ENCODE data around the gene UTS2B.
A peak's percentile ranks its signal among the peaks of the same experiment; 100 is the strongest.

The UTS2B gene

DNA sequence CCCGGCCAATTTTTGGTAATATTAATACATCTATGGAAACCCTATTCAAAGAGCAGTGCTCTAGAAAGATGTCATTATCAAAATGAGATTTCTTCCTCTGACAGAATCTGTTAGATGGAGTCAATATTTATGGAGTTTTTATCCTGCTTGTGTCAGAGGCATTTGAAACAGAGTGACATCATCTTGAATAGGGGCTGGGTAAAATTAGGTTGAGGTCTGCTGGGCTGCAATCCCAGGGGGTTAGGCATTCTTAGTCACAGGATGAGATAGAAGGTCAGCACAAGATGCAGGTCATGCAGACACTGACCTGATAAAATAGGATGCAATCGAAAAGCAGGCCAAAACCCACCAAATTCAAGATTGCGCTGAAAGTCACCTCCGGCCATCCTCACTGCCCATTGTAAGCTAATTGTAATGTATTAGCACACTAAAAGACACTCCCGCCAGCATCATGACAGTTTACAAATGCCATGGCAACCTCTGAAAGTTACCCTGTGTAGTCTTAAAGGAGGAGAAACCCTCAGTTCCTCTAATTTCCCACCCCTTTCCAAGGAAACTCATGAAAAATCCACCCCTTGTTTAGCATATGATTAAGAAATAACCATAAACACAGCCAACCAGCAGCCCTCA is 28.4 kb downstream of the UTS2B start:
- Histone ChIP-seq H3K27me3 (no peaks in the 10 kb centered on the region), H3K4me1 (peaks cover 0 to 6% (median 0%) of the 10 kb centered on the region in 10 experiments; a peak in 2 of 20 replicates), H3K4me3 (no peak overlapping the region), H3K36me3 (no peaks in the 10 kb centered on the region), H4K20me1 (no peaks in the 10 kb centered on the region), H3K4me2 (no peak overlapping the region), H3K9me3 (replicated peaks in 1 of 11) (no peaks in the 10 kb centered on the region), H3K9ac (no peak overlapping the region), H3K27ac (no peak overlapping the region)
- TF ChIP-seq Cebpa-rat (IDR thresholded peaks at IDR 0.05), result no peak

GRCh38 chr3:191301017-191301416 is 29.3 kb downstream of the UTS2B start:
- no peak for TF ChIP-seq Cebpa-rat (IDR thresholded peaks at IDR 0.05)
- H3K9me3 ChIP-seq (replicated peaks in 1 of 11), result no peaks in the 10 kb centered on the region
- peaks cover 0 to 14% (median 3%) of the 10 kb centered on the region in 10 experiments; a peak in 8 of 20 replicates for H3K4me1 ChIP-seq
- H3K9ac ChIP-seq, result no peak overlapping the region
- H3K36me3 ChIP-seq, result no peaks in the 10 kb centered on the region
- no peak overlapping the region for H3K27ac ChIP-seq
- H3K4me3 ChIP-seq, result no peak overlapping the region
- no peak overlapping the region for H3K4me2 ChIP-seq
- H4K20me1 ChIP-seq, result no peaks in the 10 kb centered on the region
- H3K27me3 ChIP-seq, result no peaks in the 10 kb centered on the region

DNA sequence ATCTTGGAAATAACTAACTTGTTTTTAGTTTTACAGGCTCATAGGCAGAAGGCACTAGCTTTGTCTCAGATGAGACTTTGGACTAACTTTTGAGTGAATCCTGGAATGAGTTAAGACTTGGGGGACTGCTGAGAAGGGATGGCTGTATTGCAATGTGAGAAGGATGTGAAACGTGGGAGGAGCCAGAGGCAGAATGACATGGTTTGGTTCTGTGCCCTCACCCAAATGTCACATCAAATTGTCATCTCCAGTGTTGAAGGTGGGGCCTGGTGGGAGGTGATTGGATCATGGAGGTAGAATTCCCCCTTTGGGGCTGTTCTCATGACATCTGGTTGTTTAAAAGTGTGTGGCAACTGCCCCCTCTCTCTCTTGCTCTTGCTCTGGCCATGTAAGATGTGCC is 29.9 kb downstream of the UTS2B start:
- Histone ChIP-seq H3K4me1 (peaks cover 0 to 16% (median 4%) of the 10 kb centered on the region in 10 experiments; a peak in 8 of 20 replicates), H3K27ac (no peak overlapping the region)

DNA sequence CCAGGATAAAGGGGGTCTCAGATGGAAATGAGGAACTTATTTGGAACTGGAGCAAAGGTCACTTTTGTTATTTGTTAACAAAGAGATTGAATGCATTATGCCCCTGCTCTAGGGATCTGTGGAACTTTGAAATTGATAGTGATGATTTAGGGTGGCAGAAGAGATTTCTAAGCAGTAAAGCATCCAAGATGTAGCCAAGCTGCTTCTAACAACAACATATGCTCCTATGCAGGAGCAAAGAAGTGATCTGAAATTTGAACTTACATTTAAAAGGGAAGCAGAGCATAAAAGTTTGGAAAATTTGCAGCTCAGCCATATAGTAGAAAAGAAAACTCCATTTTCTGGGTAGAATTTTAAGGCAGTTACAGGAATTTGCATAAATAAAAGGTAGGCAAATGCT is 31.5 kb downstream of the UTS2B start:
- no peak overlapping the region for H3K4me2 ChIP-seq
- no peaks in the 10 kb centered on the region for H3K9me3 ChIP-seq (replicated peaks in 1 of 11)
- TF ChIP-seq Cebpa-rat (IDR thresholded peaks at IDR 0.05), result no peak
- H4K20me1 ChIP-seq, result no peaks in the 10 kb centered on the region
- H3K36me3 ChIP-seq, result no peaks in the 10 kb centered on the region
- no peak overlapping the region for H3K27ac ChIP-seq
- no peak overlapping the region for H3K9ac ChIP-seq
- H3K4me1 ChIP-seq, result peaks cover 0 to 16% (median 4%) of the 10 kb centered on the region in 10 experiments; a peak in 8 of 20 replicates
- no peak overlapping the region for H3K4me3 ChIP-seq
- no peaks in the 10 kb centered on the region for H3K27me3 ChIP-seq

More for the DNA sequence above, 29.9 kb downstream of the UTS2B start:
- no peak overlapping the region for H3K4me3 ChIP-seq
- no peak overlapping the region for H3K4me2 ChIP-seq
- no peaks in the 10 kb centered on the region for H4K20me1 ChIP-seq
- no peak for TF ChIP-seq Cebpa-rat (IDR thresholded peaks at IDR 0.05)
- H3K27me3 ChIP-seq, result no peaks in the 10 kb centered on the region
- no peaks in the 10 kb centered on the region for H3K36me3 ChIP-seq
- no peak overlapping the region for H3K9ac ChIP-seq
- H3K9me3 ChIP-seq (replicated peaks in 1 of 11), result no peaks in the 10 kb centered on the region

GRCh38 chr3:191296041-191296541 is 34.2 kb downstream of the UTS2B start:
- no peaks in the 10 kb centered on the region for H4K20me1 ChIP-seq
- H3K4me1 ChIP-seq, result peaks cover 0 to 23% (median 4%) of the 10 kb centered on the region in 10 experiments; a peak in 8 of 20 replicates
- H3K9me3 ChIP-seq (replicated peaks in 1 of 11), result no peaks in the 10 kb centered on the region
- no peak for TF ChIP-seq Cebpa-rat (IDR thresholded peaks at IDR 0.05)
- no peak overlapping the region for H3K27ac ChIP-seq
- peak overlapping the region in 5 of 11 experiments; percentile 3 to 33 (median 25); a peak in 5 of 22 replicates for H3K4me2 ChIP-seq
- H3K9ac ChIP-seq, result no peak overlapping the region
- H3K36me3 ChIP-seq, result no peaks in the 10 kb centered on the region
- no peak overlapping the region for H3K4me3 ChIP-seq
- H3K27me3 ChIP-seq, result no peaks in the 10 kb centered on the region

- no peak overlapping the region for H3K4me2 ChIP-seq
- H3K9me3 ChIP-seq (replicated peaks in 1 of 11), result no peaks in the 10 kb centered on the region
- H3K4me3 ChIP-seq, result no peak overlapping the region
- no peak overlapping the region for H3K27ac ChIP-seq
- TF ChIP-seq Cebpa-rat (IDR thresholded peaks at IDR 0.05), result no peak
- no peaks in the 10 kb centered on the region for H3K36me3 ChIP-seq
- H3K9ac ChIP-seq, result no peak overlapping the region
- no peaks in the 10 kb centered on the region for H4K20me1 ChIP-seq
- H3K27me3 ChIP-seq, result no peaks in the 10 kb centered on the region
- peaks cover 0 to 27% (median 4%) of the 10 kb centered on the region in 10 experiments; a peak in 8 of 20 replicates for H3K4me1 ChIP-seq
These were observed 36.0 kb downstream of the UTS2B start for GRCh38 chr3:191294291-191294690.

DNA sequence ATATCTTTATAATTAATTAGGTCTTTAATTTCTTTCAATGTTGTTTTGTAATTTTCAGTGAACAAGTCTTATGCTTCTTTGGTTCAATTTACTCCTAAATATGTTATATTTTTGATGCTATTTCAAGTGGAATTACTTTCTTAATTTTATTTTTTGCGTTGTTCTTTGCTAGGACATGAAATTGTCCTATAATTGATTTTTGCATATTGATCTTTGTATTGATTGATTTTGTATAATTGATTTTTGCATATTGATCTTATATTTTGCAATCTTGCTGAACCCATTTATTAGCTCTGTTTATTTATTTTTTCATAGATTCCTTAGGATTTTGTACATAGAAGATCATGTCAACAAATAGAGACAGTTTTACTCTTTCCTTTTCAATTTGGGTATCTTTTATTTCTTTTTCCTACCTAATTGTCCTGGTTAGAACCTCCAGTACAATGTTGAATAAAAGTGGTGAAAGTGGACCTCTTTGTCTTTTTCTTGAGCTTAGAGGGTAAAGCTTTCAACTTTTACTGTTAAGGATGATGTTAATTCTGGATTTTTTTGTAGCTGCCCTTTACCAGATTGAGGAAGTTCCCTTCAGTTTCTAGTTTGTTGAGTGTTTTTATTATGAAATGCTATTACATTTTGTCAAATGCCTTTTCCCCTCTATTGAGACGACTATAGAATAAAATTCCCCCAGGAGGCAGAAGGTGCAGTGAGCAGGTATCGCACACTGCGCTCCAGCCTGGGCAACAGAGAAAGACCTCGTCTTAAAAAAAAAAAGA is 37.9 kb downstream of the UTS2B start:
- Histone ChIP-seq H3K4me2 (no peak overlapping the region; a peak in 1 of 22 replicates), H3K9me3 (replicated peaks in 1 of 11) (no peaks in the 10 kb centered on the region), H3K4me3 (no peak overlapping the region), H3K4me1 (peaks cover 0 to 25% (median 4%) of the 10 kb centered on the region in 10 experiments; a peak in 8 of 20 replicates), H3K27ac (no peak overlapping the region), H4K20me1 (no peaks in the 10 kb centered on the region), H3K9ac (no peak overlapping the region), H3K27me3 (no peaks in the 10 kb centered on the region), H3K36me3 (no peaks in the 10 kb centered on the region)
- TF ChIP-seq Cebpa-rat (IDR thresholded peaks at IDR 0.05), result no peak

GRCh38 chr3:191290311-191291025 is 39.9 kb downstream of the UTS2B start:
- Histone ChIP-seq H3K27me3 (no peaks in the 10 kb centered on the region), H3K4me3 (no peak overlapping the region), H3K36me3 (no peaks in the 10 kb centered on the region), H3K4me2 (peak overlapping the region in 2 of 11 experiments; percentile 9 to 26; a peak in 1 of 22 replicates), H3K9me3 (replicated peaks in 1 of 11) (peaks cover 0 to 3% (median 0%) of the 10 kb centered on the region in 11 experiments; a peak in 1 of 22 replicates), H4K20me1 (no peaks in the 10 kb centered on the region), H3K4me1 (peaks cover 0 to 15% (median 0%) of the 10 kb centered on the region in 10 experiments; a peak in 2 of 20 replicates), H3K27ac (no peak overlapping the region), H3K9ac (no peak overlapping the region)
- 0 out of 22 replicates have a peak, but pooled peaks of 2 of the 11 experiments have one; percentile 11 to 17 for TF ChIP-seq Cebpa-rat (IDR thresholded peaks at IDR 0.05)

DNA sequence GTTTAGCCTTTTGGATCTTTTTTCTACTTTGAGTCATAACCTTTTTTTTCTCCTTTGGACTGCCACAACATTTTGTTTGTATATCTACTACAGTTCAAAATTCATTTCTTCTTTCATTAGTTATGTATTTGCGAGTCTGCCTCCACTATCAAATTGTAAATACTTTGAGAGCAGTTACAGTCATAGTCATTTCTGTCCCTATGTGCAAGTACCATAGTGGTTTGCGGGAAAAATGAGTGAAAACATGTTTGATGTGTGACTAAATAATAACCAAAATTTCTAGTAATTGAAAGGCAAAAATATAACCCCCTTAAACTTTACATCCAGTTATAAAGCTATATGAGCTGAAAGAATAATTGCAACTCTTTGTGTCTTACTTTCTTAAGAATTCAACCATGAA is 46.9 kb downstream of the UTS2B start:
- TF ChIP-seq Cebpa-rat (IDR thresholded peaks at IDR 0.05), result no peak
- H4K20me1 ChIP-seq, result no peaks in the 10 kb centered on the region
- peaks cover 0 to 7% (median 0%) of the 10 kb centered on the region in 10 experiments; a peak in 8 of 20 replicates for H3K4me1 ChIP-seq
- peaks cover 0 to 4% (median 0%) of the 10 kb centered on the region in 11 experiments; a peak in 1 of 22 replicates for H3K9me3 ChIP-seq (replicated peaks in 1 of 11)
- H3K36me3 ChIP-seq, result no peaks in the 10 kb centered on the region
- no peaks in the 10 kb centered on the region for H3K27me3 ChIP-seq
- no peak overlapping the region for H3K27ac ChIP-seq
- H3K4me2 ChIP-seq, result no peak overlapping the region
- H3K4me3 ChIP-seq, result no peak overlapping the region
- no peak overlapping the region for H3K9ac ChIP-seq
